GM12801 (cell line): ENCODE data around the gene BBS12.

Experiments
- CTCF ChIP-seq: IDR thresholded peaks from one replicate; pipeline ENCODE4 v1.5.1; 2011; ENCODE audit warnings: control low read depth; ENCODE audit not compliant: insufficient read length; ENCODE audit errors: extremely low read depth

Gene BBS12

DNA sequence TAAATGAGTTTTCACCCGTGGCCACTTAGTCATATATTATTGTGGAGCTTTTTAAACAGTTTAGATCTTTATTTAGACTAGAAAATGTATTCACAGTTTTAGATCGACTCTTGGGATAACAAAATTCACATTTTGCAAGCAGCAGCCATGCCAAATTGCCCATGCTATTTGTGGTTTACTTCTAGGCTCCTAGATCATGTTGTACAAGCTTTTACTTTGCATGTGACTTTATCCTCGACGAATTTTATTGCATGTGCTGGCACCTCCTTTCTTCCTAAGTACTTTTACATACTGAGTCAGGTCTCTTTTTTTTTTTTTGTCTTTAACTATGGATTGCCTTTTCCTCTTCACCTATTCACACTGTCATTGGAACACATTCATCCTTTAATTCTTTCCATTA, 23.2 kb downstream of the BBS12 start:
- no peak for TF ChIP-seq CTCF

GRCh38 chr4:122758033-122758432, 25.5 kb downstream of the BBS12 start:
- TF ChIP-seq CTCF = no peak

- no peak for TF ChIP-seq CTCF
Measured at GRCh38 chr4:122759639-122760310, 27.3 kb downstream of the BBS12 start.

GRCh38 chr4:122762520-122762919, 30.0 kb downstream of the BBS12 start:
- no peak for TF ChIP-seq CTCF

GRCh38 chr4:122762966-122763716, 30.6 kb downstream of the BBS12 start:
- no peak for TF ChIP-seq CTCF

- no peak for TF ChIP-seq CTCF
Measured at GRCh38 chr4:122764071-122764820, 31.7 kb downstream of the BBS12 start.

DNA sequence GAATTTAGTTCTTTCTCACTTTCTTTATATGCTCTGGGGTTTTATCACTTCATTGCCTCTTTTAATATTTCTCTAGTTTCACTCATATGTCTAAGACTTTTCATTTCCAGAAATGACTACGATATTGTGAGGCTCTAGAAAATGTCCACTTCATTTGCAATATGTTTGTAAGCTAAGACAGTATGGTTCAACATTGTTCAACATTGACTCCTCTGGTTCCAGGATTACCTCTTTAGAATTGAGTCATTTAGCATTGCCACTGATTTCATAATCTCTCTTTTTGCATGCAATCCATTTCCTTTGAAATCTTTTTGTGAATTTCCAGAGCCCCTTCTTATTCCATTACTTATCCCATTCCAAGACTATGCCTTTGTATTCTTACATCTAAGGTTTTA, 32.3 kb downstream of the BBS12 start:
- no peak for TF ChIP-seq CTCF
